ENCODE data around the gene YWHAH.

The YWHAH gene

GRCh38 chr22:31935961-31936635 is 8.2 kb upstream of the YWHAH start:
- H3K27me3 Mint-ChIP-seq = peaks cover 9% of the 10 kb centered on the region
- H3K4me3 Mint-ChIP-seq = no peak overlapping the region
- H3K9me3 Mint-ChIP-seq = no peaks in the 10 kb centered on the region
- ATAC-seq (no peak), DNase-seq (no peak)
- H3K4me1 Mint-ChIP-seq = no peaks in the 10 kb centered on the region
- no peak overlapping the region for H3K27ac Mint-ChIP-seq

GRCh38 chr22:31937341-31937740 is 7.0 kb upstream of the YWHAH start:
- Mint-ChIP-seq H3K9me3 (no peaks in the 10 kb centered on the region), H3K4me3 (no peak overlapping the region), H3K4me1 (peaks cover 4% of the 10 kb centered on the region), H3K27ac (no peak overlapping the region), H3K27me3 (no peaks in the 10 kb centered on the region)
- no peak for ATAC-seq
- no peak for DNase-seq

GRCh38 chr22:31938296-31938695 is 6.0 kb upstream of the YWHAH start:
- Mint-ChIP-seq H3K27ac (no peak overlapping the region), H3K27me3 (no peaks in the 10 kb centered on the region), H3K4me3 (no peak overlapping the region), H3K9me3 (no peaks in the 10 kb centered on the region), H3K4me1 (peaks cover 14% of the 10 kb centered on the region)
- no peak for DNase-seq
- no peak for ATAC-seq

GRCh38 chr22:31940506-31940905 is 3.8 kb upstream of the YWHAH start:
- no peak overlapping the region for H3K27ac Mint-ChIP-seq
- H3K4me3 Mint-ChIP-seq = no peak overlapping the region
- ATAC-seq = no peak
- no peaks in the 10 kb centered on the region for H3K27me3 Mint-ChIP-seq
- H3K4me1 Mint-ChIP-seq = peaks cover 23% of the 10 kb centered on the region
- no peaks in the 10 kb centered on the region for H3K9me3 Mint-ChIP-seq
- no peak for DNase-seq

GRCh38 chr22:31942091-31942490 is 2.2 kb upstream of the YWHAH start:
- Mint-ChIP-seq H3K9me3 (no peaks in the 10 kb centered on the region), H3K27me3 (no peaks in the 10 kb centered on the region), H3K4me3 (no peak overlapping the region), H3K27ac (no peak overlapping the region), H3K4me1 (peaks cover 25% of the 10 kb centered on the region)
- DNase-seq (no peak), ATAC-seq (no peak)

GRCh38 chr22:31943206-31943977 is 943 bp upstream of the YWHAH start:
- no peaks in the 10 kb centered on the region for H3K27me3 Mint-ChIP-seq
- DNase-seq = peak in 1 of 2 donors; percentile 9
- peak overlapping the region; percentile 92 to 93 for H3K4me3 Mint-ChIP-seq
- no peak for ATAC-seq
- H3K9me3 Mint-ChIP-seq = no peaks in the 10 kb centered on the region
- peaks cover 37% of the 10 kb centered on the region for H3K4me1 Mint-ChIP-seq
- H3K27ac Mint-ChIP-seq = peak overlapping the region; percentile 43 to 98

- Mint-ChIP-seq H3K27ac (no peak overlapping the region), H3K4me3 (peak overlapping the region; percentile 92 to 93), H3K9me3 (no peaks in the 10 kb centered on the region), H3K4me1 (peaks cover 37% of the 10 kb centered on the region), H3K27me3 (no peaks in the 10 kb centered on the region)
- DNase-seq (peak in 1 of 2 donors; percentile 38), ATAC-seq (peak; percentile 44)
Measured at GRCh38 chr22:31944700-31945442, 536 bp downstream of the YWHAH start.

GRCh38 chr22:31945443-31945855 is 1.1 kb downstream of the YWHAH start:
- no peak overlapping the region for H3K27ac Mint-ChIP-seq
- H3K4me3 Mint-ChIP-seq = no peak overlapping the region
- no peaks in the 10 kb centered on the region for H3K27me3 Mint-ChIP-seq
- no peaks in the 10 kb centered on the region for H3K9me3 Mint-ChIP-seq
- DNase-seq = no peak
- peaks cover 42% of the 10 kb centered on the region for H3K4me1 Mint-ChIP-seq
- ATAC-seq = no peak

GRCh38 chr22:31945971-31946680 is 1.8 kb downstream of the YWHAH start:
- no peak overlapping the region for H3K4me3 Mint-ChIP-seq
- H3K4me1 Mint-ChIP-seq = peaks cover 48% of the 10 kb centered on the region
- no peak overlapping the region for H3K27ac Mint-ChIP-seq
- no peak for DNase-seq
- H3K27me3 Mint-ChIP-seq = no peaks in the 10 kb centered on the region
- ATAC-seq = no peak
- no peaks in the 10 kb centered on the region for H3K9me3 Mint-ChIP-seq

GRCh38 chr22:31947296-31947695 is 3.0 kb downstream of the YWHAH start:
- ATAC-seq = no peak
- H3K27ac Mint-ChIP-seq = no peak overlapping the region
- H3K4me1 Mint-ChIP-seq = peaks cover 56% of the 10 kb centered on the region
- DNase-seq = peak in 1 of 2 donors; percentile 27
- peak overlapping the region in 1 of 2 donors; percentile 41 for H3K4me3 Mint-ChIP-seq
- H3K9me3 Mint-ChIP-seq = no peaks in the 10 kb centered on the region
- no peaks in the 10 kb centered on the region for H3K27me3 Mint-ChIP-seq

GRCh38 chr22:31948002-31948401 is 3.7 kb downstream of the YWHAH start:
- H3K4me1 Mint-ChIP-seq = peaks cover 56% of the 10 kb centered on the region
- H3K27me3 Mint-ChIP-seq = no peaks in the 10 kb centered on the region
- H3K27ac Mint-ChIP-seq = no peak overlapping the region
- H3K9me3 Mint-ChIP-seq = no peaks in the 10 kb centered on the region
- ATAC-seq = no peak
- H3K4me3 Mint-ChIP-seq = no peak overlapping the region
- DNase-seq = no peak

GRCh38 chr22:31950226-31950625 is 5.9 kb downstream of the YWHAH start:
- H3K4me3 Mint-ChIP-seq = no peak overlapping the region
- H3K27ac Mint-ChIP-seq = no peak overlapping the region
- H3K4me1 Mint-ChIP-seq = peaks cover 67% of the 10 kb centered on the region
- ATAC-seq (no peak), DNase-seq (no peak)
- no peaks in the 10 kb centered on the region for H3K9me3 Mint-ChIP-seq
- H3K27me3 Mint-ChIP-seq = no peaks in the 10 kb centered on the region

GRCh38 chr22:31951194-31952093 is 7.1 kb downstream of the YWHAH start:
- peaks cover 79% of the 10 kb centered on the region for H3K4me1 Mint-ChIP-seq
- no peaks in the 10 kb centered on the region for H3K27me3 Mint-ChIP-seq
- H3K4me3 Mint-ChIP-seq = peak overlapping the region; percentile 5 to 12
- ATAC-seq = peak; percentile 88
- H3K27ac Mint-ChIP-seq = peak overlapping the region; percentile 48 to 68
- peak in 1 of 2 donors; percentile 30 for DNase-seq
- no peaks in the 10 kb centered on the region for H3K9me3 Mint-ChIP-seq

- H3K27ac Mint-ChIP-seq = peak overlapping the region in 1 of 2 donors; percentile 48
- H3K27me3 Mint-ChIP-seq = no peaks in the 10 kb centered on the region
- ATAC-seq (no peak), DNase-seq (no peak)
- peaks cover 83% of the 10 kb centered on the region for H3K4me1 Mint-ChIP-seq
- H3K4me3 Mint-ChIP-seq = no peak overlapping the region
- no peaks in the 10 kb centered on the region for H3K9me3 Mint-ChIP-seq
Measured at GRCh38 chr22:31952094-31952401, 7.7 kb downstream of the YWHAH start.

- no peak for DNase-seq
- no peaks in the 10 kb centered on the region for H3K9me3 Mint-ChIP-seq
- no peaks in the 10 kb centered on the region for H3K27me3 Mint-ChIP-seq
- H3K4me1 Mint-ChIP-seq = peaks cover 78% of the 10 kb centered on the region
- ATAC-seq = no peak
- H3K27ac Mint-ChIP-seq = no peak overlapping the region
- H3K4me3 Mint-ChIP-seq = no peak overlapping the region
Measured at GRCh38 chr22:31952472-31952871, 8.1 kb downstream of the YWHAH start.

Measured in stimulated activated naive CD8-positive, alpha-beta T cell treated with anti-CD3 and anti-CD28 coated beads, Interleukin-15, amount 100 ng/mL, for 72 hours (primary cell).